Tibial nerve (tissue), 4 donors: ENCODE results near the gene LENG8. TPM values are rescaled to one million over a fixed set of nuclear protein-coding genes. Genes with fewer than 3 reads are reported as not detected.

Experiments
- DNase-seq, 2 donors: peaks; one replicate each; pipeline ENCODE4 v3.0.0-alpha.2; 2019; ENCODE audit warnings: low spot score in 2 of 2
- H3K27ac ChIP-seq, 4 donors: fragments of 200-600 bp; sonication (generic) in 3 of 4; one replicate each; pipeline ENCODE4 v1.5.1; 2017 to 2019; ENCODE audit warnings: mild to moderate bottlenecking in 1 of 4
- H3K27me3 ChIP-seq, 2 donors: fragments of 200-600 bp; sonication (generic) in 1 of 2; one replicate each; pipeline versions ENCODE4 v1.5.1 to v1.6.0; 2017 to 2019
- H3K36me3 ChIP-seq, 3 donors: fragments of 200-600 bp; sonication (generic); one replicate each; pipeline ENCODE4 v1.5.1; 2018 to 2019
- H3K4me1 ChIP-seq, 4 donors: fragments of 200-600 bp; sonication (generic) in 3 of 4; one replicate each; pipeline ENCODE4 v1.5.1; 2017 to 2019
- H3K4me3 ChIP-seq, 4 donors: fragments of 200-600 bp; sonication (generic) in 3 of 4; one replicate each; pipeline ENCODE4 v1.5.1; 2017 to 2019; ENCODE audit warnings: mild to moderate bottlenecking in 1 of 4, moderate library complexity in 1 of 4
- H3K9me3 ChIP-seq, 4 donors: fragments of 200-600 bp; sonication (generic) in 3 of 4; one replicate each; pipeline ENCODE4 v1.5.1; 2017 to 2019
- CTCF ChIP-seq, 5 experiments: fragments of 200-600 bp in 3 of 5; fragments of 450-650 bp in 2 of 5; sonication (generic) in 3 of 5; IDR thresholded peaks; one replicate each; pipeline ENCODE4 v1.5.1; 2016 to 2019; ENCODE audit warnings: antibody characterized with exemption in 5 of 5, mild to moderate bottlenecking in 3 of 5, moderate library complexity in 2 of 5
- EP300 ChIP-seq, 2 donors: sonication (generic); formaldehyde crosslinking; IDR thresholded peaks; one replicate each; pipeline ENCODE4 v1.6.1; 2017; ENCODE audit warnings: antibody characterized with exemption in 2 of 2, mild to moderate bottlenecking in 1 of 2
- POLR2A ChIP-seq, 2 donors: fragments of 450-650 bp; IDR thresholded peaks; one replicate each; pipeline ENCODE4 v1.6.1; 2017; ENCODE audit warnings: antibody characterized with exemption in 2 of 2, mild to moderate bottlenecking in 2 of 2, moderate library complexity in 2 of 2
- WGBS, 2 donors: methylation state at CpG; one replicate each; pipeline ENCODE4 v1.1.5; 2018; 5-methylcytosine and 5-hydroxymethylcytosine counted together
- total RNA-seq, 4 donors: library from RNA; depleted of rRNA; stranded (reverse); fragments of >200 nt; gene quantifications; one replicate each; pipeline ENCODE4 v1.1.0, GENCODE V29; 2016

The LENG8 gene
- 100 to 1,000 TPM; 189 to 389 (median 285) TPM for total RNA-seq

GRCh38 chr19:54448774-54449700, at the start of gene LENG8:
LENG8 (plus strand) TSS chr19:54449199; CDS start chr19:54451345, 2,146 bp downstream.
- peak in 2 of 5 experiments; percentile 47 to 48 for TF ChIP-seq CTCF (IDR thresholded peaks at IDR 0.05)
- peak; percentile 86 to 97 for TF ChIP-seq POLR2A (IDR thresholded peaks at IDR 0.05)
- TF ChIP-seq EP300 (IDR thresholded peaks at IDR 0.05), result peak; percentile 86 to 99
- peak within 1 kb of the TSS; percentile 63 to 96 (median 75) for H3K4me3 ChIP-seq
- WGBS, 2 donors, result 0 to 1% methylated on average over 45 to 76 of the region's 96 CpGs
- H3K36me3 ChIP-seq, result peaks cover 3 to 50% (median 22%) of the 10 kb centered on the region in 3 donors
- H3K27me3 ChIP-seq, result no peaks in the 10 kb centered on the region
- peaks cover 0 to 68% (median 29%) of the 10 kb centered on the region in 4 donors for H3K4me1 ChIP-seq
- H3K27ac ChIP-seq, result peak within 1 kb of the TSS; percentile 77 to 98 (median 94)
- DNase-seq, result peak; percentile 95
- no peaks in the 10 kb centered on the region for H3K9me3 ChIP-seq

GRCh38 chr19:54400913-54401312, 48.1 kb upstream of the LENG8 start:
- H3K4me1 ChIP-seq, result no peaks in the 10 kb centered on the region
- H3K27ac ChIP-seq, result no peak overlapping the region
- no peaks in the 10 kb centered on the region for H3K27me3 ChIP-seq
- no peak overlapping the region for H3K4me3 ChIP-seq
- TF ChIP-seq POLR2A (IDR thresholded peaks at IDR 0.05), result no peak
- no peak for TF ChIP-seq EP300 (IDR thresholded peaks at IDR 0.05)
- TF ChIP-seq CTCF (IDR thresholded peaks at IDR 0.05), result no peak
- H3K9me3 ChIP-seq, result no peaks in the 10 kb centered on the region
- 69 to 83% methylated on average over 6 of the region's 6 CpGs for WGBS, 2 donors
- H3K36me3 ChIP-seq, result no peaks in the 10 kb centered on the region
- DNase-seq, result no peak

GRCh38 chr19:54403054-54403453, 45.9 kb upstream of the LENG8 start:
- 71 to 84% methylated on average over 8 of the region's 8 CpGs for WGBS, 2 donors
- Histone ChIP-seq H3K36me3 (no peaks in the 10 kb centered on the region), H3K27me3 (no peaks in the 10 kb centered on the region), H3K27ac (no peak overlapping the region), H3K4me3 (no peak overlapping the region), H3K4me1 (no peaks in the 10 kb centered on the region), H3K9me3 (no peaks in the 10 kb centered on the region)
- DNase-seq, result no peak
- TF ChIP-seq CTCF (IDR thresholded peaks at IDR 0.05) (no peak), POLR2A (IDR thresholded peaks at IDR 0.05) (no peak), EP300 (IDR thresholded peaks at IDR 0.05) (no peak)

- no peak for DNase-seq
- peaks cover 0 to 8% of the 10 kb centered on the region in 2 donors for H3K27me3 ChIP-seq
- no peaks in the 10 kb centered on the region for H3K9me3 ChIP-seq
- TF ChIP-seq CTCF (IDR thresholded peaks at IDR 0.05), result no peak
- no peak for TF ChIP-seq POLR2A (IDR thresholded peaks at IDR 0.05)
- TF ChIP-seq EP300 (IDR thresholded peaks at IDR 0.05), result no peak
- no peak overlapping the region for H3K4me3 ChIP-seq
- H3K4me1 ChIP-seq, result no peaks in the 10 kb centered on the region
- H3K36me3 ChIP-seq, result no peaks in the 10 kb centered on the region
- H3K27ac ChIP-seq, result no peak overlapping the region
Observed at GRCh38 chr19:54405628-54406027, 43.4 kb upstream of the LENG8 start.

GRCh38 chr19:54407780-54408179, 41.2 kb upstream of the LENG8 start:
- DNase-seq, result no peak
- Histone ChIP-seq H3K4me1 (no peaks in the 10 kb centered on the region), H3K4me3 (no peak overlapping the region), H3K36me3 (no peaks in the 10 kb centered on the region), H3K27ac (no peak overlapping the region), H3K27me3 (peaks cover 0 to 15% of the 10 kb centered on the region in 2 donors), H3K9me3 (no peaks in the 10 kb centered on the region)
- 84 to 86% methylated on average over 7 of the region's 7 CpGs for WGBS, 2 donors
- no peak for TF ChIP-seq POLR2A (IDR thresholded peaks at IDR 0.05)
- TF ChIP-seq CTCF (IDR thresholded peaks at IDR 0.05), result no peak
- TF ChIP-seq EP300 (IDR thresholded peaks at IDR 0.05), result no peak
